NCI-H774 (cell line): ENCODE results near the gene STK24.
"Not testable (repeated sequence)": the region's sequence is repeated elsewhere in the genome, so short reads cannot be mapped to it uniquely, and the experiment has no call there.

Experiments used
- DNase-seq: peaks from one replicate; lab custom pipeline; 2025; lab: John Stamatoyannopoulos, UW

Gene STK24

DNA sequence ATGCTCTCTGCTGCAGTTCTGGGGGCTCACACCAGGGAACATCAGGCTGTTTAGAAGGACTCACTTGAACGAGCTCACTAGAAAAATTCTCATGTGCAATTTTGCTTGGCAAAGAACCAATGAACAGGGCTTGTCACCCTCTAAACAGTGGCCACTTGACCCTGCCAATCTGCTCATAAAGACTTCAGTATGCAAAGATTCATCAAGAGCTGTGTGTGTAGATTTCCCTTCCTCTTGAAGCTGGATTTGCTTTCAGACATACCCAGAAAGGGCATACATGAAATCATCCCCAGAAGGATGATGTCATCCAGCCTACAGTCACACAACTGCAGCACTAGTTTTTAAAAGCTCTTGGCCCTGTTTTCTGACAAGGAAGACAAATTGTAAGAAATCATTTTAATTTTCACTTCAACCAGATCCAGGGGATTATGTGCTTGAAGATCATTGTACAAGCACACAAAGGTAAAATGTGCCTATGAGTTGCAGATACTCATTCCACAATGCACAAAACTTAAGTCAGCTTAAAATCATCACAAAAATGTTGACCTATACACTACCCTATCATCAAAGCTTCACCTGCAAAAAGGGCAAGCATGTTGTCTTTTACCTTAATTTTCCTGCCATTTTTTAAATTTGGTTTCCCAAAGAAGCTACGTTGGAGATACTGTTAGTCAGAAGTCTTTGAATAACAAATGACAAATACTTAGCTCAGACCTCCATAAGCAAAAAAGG is 5.2 kb upstream of the STK24 start:
- DNase-seq = peak; percentile 15

DNA sequence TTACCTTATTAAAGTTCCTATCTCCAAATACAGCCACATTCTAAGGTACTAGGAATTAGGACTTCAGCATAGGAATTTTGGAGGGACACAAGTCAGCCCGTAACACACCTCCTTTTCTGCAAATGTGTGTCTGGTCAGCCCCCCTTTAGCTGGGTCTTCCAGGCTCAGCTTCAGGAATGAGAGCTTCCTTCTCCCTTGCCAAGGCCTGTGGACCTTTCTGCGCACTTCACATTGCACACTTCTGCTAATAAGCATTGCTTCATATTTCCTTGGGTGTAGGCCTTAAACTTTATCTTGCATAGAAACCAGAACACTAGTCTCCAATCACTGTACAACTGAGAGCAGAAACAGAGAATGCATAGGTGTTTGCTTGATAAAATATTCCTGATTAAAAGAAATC is 4.5 kb upstream of the STK24 start:
- DNase-seq = no peak

DNA sequence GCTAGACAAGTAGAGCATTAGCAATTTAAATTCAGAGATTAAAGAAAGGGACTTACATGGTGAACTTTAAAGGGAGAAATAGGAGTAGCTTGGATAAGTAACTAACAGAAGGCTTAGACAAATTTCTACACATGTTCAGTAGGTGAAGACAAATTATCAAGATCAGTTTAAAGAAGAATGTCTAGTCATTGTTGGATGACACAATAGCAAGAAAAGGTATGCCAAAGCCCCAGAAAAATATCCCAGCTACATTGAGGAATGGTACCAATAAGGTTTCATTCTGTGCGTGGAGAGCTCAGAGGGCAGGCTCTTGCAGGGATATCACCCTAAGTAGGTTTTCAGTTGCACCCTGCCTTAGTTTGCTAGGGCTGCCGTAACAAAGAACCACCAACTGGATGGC is 3.5 kb upstream of the STK24 start:
- no peak for DNase-seq

- no peak for DNase-seq
Measured at GRCh38 chr13:98577836-98578285, 954 bp upstream of the STK24 start.

DNA sequence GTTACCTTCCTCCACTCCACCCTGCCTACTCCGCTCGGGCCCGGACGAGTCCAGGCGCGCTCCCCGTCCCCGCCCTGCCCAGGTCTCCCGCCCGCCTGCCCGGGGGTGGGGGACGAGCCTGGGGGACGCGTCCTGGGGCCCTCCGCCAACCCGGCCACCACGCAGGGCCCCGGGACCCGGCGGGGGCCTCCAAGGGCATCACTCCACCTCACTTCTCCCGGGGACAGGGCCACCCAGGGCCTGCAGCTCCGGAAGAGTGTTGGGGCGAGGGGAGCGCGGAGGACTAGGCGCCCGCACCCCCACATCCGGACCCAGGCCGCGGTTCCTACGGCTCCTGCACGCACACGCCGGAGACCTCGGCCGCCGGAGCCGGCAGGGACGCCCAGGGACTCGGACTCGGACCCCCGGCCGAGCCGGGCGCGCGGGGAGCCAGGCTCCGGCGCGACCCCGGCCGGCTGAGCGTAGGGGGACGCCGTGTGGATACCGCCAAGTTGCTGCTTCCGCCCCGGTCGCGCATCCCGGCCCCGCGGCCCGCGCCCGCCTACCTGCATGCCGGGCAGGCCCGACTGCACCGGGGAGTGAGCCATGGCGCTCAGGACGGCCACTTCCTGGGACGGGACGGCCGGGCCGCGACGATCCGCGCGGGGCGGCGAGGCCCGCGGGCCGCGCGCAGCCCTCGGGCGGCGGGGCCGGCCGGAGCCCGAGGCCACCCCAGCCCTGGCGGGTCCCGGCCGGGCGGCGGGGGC is 534 bp downstream of the STK24 start:
- peak; percentile 21 for DNase-seq

DNA sequence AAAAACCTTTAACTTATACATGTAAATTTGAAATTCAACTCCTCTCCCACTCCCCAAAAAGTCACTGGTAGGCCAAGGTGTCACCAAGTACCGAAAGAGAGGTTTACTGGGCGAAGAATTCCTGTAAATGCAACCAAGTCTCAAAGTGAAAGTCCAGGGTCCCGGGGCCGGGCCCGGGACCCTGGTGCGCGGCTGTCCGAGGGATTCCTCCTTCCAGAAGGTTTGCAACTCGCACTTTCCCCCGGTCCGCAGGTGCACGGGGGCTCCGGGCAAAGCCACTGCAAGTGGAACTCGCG is 1.1 kb downstream of the STK24 start:
- DNase-seq = no peak

GRCh38 chr13:98575009-98575903 is 1.7 kb downstream of the STK24 start:
- DNase-seq = no peak

DNA sequence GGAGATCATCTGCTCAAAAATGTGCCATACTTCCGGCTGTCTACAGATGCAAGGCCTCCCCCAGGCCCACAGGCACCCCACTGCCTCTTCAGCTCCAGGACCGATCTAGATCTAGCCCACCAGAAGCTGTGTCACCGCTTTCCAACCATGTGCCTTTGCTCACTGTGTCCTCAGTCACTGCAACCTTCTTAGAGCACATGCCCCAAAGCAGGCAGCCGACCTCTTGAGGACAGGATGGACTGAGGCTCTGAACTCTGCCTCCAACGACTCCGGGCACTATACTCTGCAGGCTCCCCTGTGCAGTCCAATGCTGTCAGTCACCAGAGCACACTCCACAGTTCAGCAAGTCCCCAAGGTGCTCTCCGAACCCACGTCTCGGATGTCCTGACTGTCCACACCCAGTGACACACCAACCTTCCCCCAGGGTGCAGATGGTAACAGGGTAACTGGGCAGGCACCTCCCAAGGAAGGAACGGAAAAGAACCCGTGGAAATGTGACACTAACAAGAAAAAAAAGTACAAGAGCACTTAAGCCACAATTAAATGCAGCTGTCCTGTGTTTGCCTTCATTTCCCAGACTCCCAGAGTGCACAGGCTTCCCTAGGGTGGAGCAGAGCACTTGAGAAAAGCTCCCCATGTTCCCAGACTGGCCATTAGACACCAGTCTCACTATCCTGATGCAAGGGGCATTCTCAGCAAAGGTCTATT is 4.8 kb downstream of the STK24 start:
- DNase-seq = peak; percentile 17

GRCh38 chr13:98570929-98571372 is 6.0 kb downstream of the STK24 start:
- DNase-seq = no peak

DNA sequence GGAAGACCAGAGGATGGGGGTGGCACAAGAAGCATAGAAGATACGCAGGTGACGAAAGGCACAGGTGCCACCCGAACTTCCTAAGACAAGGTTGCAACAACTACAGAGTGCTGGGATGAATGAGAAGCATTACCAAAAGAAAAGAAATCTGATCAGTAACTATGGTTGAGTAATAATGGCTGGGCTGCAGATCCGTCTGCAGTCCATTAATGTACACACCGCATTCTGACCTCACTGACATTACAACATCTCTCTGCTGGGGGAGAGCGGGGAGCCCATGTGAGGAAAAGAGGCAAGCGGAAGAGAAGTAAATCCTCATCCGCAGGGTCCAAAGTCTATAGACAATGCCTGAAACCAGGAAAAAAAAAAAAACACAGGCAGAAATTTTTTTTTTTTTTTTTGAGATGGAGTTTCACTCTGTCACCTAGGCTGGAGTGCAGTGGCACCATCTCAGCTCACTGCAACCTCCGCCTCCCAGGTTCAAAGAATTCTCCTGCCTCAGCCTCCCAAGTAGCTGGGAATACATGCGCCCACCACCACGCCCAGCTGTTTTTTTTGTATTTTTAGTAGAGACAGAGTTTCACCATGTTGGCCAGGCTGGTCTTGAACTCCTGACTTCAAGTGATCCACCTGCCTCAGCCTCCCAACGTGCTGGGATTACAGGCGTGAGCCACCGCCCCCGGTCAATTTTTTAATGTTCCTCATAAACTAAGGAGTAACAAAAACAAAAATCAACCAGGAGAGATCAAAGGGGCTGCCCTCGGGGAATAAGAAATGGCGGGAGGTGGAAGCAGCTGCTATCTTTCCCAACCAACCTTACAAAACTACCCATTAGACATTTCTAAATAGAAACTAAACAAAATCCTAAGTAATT is 7.2 kb downstream of the STK24 start:
- not testable (repeated sequence) for DNase-seq

DNA sequence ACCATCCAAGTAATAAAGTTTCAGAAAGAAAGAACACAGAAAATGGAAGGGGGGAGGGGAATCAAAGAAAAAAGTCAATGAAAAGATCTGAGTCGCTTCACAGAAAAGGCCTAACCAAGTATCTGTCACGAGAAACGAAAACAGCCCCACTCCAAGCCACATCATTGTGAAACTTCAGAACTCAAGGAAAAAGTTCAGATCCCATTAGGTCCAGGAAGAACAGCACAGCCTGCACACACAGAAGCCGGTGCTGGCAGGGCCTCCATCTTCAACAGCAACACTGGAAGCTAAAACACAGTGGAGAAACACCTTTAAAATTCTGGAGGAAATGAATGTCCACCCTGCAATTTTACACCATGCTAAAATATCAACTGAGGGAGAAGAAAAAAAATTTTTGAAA is 8.0 kb downstream of the STK24 start:
- no peak for DNase-seq

- DNase-seq = no peak
Measured at GRCh38 chr13:98567140-98567539, 9.8 kb downstream of the STK24 start.

DNA sequence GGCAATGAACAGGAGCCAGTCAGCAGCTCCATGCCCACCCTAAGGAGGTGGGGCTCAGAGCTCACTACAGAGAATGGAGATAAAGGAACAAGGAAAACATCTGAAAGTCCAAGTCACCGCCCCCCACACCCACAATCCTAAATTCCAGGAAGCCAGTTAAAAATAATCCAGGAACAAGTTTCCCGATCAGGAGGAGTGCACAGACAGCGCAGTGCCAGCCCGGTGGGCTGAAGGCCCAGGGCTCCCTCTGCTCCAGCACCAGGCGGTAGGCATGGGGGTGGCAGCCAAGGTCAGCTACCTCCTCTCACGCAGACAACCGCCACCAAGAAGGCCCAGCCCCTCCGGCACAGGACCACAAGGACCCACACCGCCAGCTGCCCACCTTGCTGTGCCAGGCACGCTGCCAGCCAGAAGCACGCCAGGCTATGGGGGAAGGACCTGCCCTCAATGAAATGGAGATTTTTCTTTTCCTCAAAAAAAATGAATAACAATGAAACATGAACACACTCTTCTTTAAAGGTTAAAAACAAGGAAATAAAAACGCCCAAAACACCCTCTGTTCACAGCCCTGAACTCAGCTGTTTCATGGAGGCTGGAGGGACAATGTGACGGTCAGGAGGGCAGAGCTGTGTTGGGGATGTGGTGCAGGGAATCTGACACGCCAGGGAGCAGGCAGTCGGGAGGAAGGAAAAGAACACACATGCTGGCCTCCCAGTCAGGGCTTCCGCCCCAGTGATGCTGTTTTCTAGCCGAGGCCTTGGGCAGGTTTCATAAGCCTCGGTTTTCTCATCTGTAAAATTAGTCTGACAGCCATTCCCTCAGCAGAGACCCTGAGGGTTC is 11.0 kb downstream of the STK24 start:
- no peak for DNase-seq

- DNase-seq = no peak
Measured at GRCh38 chr13:98564204-98564603, 12.7 kb downstream of the STK24 start.

DNA sequence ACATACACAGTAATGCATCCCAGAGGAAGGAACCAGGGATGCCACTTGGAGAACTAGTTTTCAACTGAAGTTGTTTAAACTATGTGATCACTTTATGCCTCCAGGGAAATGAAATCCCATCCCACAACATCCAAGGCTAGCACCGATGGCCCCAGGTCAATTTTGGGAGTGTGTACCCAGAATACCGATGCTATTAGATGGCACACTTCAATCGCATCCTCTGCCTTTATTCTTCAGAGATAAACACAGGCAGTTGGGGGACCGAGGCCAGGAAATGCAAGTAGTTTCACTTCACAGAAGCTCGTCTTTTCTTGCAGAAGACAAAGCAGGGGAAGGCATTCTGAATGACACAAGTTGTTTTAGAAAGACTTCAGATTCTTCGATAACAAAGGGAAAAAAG is 13.8 kb downstream of the STK24 start:
- DNase-seq = no peak

GRCh38 chr13:98559169-98559568 is 17.7 kb downstream of the STK24 start:
- no peak for DNase-seq

DNA sequence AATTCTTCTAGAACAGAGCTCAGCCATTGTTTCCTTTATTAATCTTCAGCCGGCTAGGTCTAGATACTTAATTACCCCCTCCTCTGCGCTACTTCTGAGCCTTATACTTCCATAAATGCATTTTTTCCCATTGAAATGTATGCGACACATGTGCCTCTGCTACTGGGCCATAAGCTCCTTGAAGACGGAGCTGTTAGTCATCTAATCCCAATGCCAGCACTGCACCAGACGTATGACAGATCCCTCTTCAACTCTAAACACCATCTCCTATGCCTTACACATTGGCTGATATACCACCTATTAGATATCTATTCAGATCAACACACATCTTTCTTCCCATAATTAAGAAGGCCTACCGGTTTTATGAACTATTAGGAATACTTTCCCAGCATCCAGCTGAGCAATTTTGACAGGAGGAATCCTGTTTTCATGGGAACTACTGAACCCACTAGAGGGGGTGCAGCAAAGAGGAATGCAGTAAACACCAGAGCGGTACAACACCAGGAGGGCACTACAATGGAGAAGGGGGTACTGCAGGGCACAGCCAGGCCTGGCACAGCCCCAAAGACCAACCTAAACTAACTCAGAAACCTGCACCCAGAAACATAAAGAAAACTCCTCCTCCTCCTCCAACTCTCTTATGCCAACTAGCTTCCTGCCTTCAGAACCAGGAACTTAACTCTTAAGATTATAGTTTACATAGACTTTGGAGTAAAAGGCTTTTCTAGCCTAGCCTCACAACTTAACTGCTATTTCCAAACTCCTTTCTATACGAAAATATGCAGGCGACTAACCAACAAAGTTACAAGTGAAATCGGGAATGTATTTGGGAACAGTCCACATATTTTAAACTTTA is 18.7 kb downstream of the STK24 start:
- no peak for DNase-seq

DNA sequence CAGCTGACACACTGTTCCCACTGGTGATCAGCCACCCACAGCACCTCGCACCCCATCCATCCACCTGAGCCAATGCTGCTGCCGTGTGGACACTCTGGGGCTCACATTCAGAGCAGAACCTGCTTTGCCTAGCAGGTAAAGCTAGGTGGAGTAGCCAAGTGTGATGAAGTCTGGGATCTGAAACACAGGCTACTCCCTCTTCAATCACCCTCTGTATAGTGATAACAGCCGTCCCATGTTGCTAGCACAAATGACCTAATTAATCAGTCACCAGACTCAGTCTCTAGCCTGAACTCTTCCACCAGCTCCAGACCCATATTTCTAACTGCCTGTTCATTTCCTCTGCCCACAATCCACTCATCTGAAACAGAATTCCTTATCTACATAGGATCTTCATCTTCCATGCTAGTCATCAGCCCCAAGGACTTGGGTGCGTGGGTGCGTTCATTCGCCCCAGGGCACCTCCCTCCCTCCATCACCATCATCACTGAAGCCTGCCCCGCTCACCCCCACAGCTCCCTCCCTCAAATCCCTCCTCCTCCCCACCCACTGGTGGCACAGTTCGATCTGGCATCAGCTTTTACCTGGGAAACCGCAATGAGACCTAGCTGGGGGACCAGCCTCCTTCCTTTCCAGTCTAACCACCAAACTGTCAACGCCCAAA is 19.8 kb downstream of the STK24 start:
- DNase-seq = no peak
